Type B pancreatic cell (in vitro differentiated cells): Measurements from ENCODE around the gene AFF2. TPM values are rescaled to one million over a fixed set of nuclear protein-coding genes. Genes with fewer than 3 reads are reported as not detected.

Source experiments
- DNase-seq: peaks from one replicate; pipeline ENCODE4 v3.0.0; 2021; ENCODE audit warnings: mixed read lengths; ENCODE audit not compliant: unreplicated experiment; ENCODE audit errors: extremely low spot score
- H3K27ac Mint-ChIP-seq: 2 replicates; pipeline ENCODE4 v1.8.0; 2021; ENCODE audit warnings: mild to moderate bottlenecking, mixed read lengths
- H3K27me3 Mint-ChIP-seq: 2 replicates; pipeline ENCODE4 v1.8.0; 2021; ENCODE audit warnings: mixed read lengths
- H3K36me3 Mint-ChIP-seq: 2 replicates; pipeline ENCODE4 v1.8.0; 2021; ENCODE audit warnings: mixed read lengths
- H3K4me1 Mint-ChIP-seq: one replicate; pipeline ENCODE4 v1.8.0; 2021; ENCODE audit warnings: mixed read lengths; ENCODE audit not compliant: unreplicated experiment
- H3K4me3 Mint-ChIP-seq: 2 replicates; pipeline ENCODE4 v1.8.0; 2021; ENCODE audit warnings: mild to moderate bottlenecking, mixed read lengths
- H3K9me3 Mint-ChIP-seq: 2 replicates; pipeline ENCODE4 v1.8.0; 2021; ENCODE audit warnings: mixed read lengths
- total RNA-seq: library from RNA; stranded (reverse); gene quantifications from 2 replicates; pipeline ENCODE4 v1.2.1, GENCODE V29; 2021; ENCODE audit warnings: low replicate concordance
- TF ChIP-seq, protein P1 (sequence below): fragments of 200-600 bp; sonication (generic); conservative IDR thresholded peaks from 2 replicates; pipeline ENCODE4 v1.5.0; 2021; ENCODE audit warnings: antibody characterized with exemption, mild to moderate bottlenecking

The AFF2 gene
- total RNA-seq, 1 donor from 2014 or later: 21.3 TPM

DNA sequence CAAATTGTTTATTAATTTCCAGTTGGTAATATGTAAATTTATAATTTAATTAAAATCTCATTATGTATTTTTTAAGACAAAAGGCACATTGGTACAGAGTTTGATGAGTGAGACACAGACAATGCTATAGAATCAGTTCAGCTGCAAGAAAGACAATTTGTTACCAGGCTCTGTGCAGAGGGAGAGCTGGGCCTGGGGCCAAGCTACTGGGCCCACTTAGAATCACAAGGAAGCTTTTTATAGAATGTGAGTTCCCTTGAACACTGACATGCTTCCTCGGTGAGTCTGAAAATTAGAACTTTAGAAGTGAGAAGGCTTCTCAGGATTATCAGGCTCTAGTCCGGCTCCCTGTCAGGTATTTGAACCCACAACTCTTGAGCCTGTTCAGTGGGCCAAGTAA lies 129.0 kb downstream of the AFF2 start:
- no peaks in the 10 kb centered on the region for H3K9me3 Mint-ChIP-seq
- H3K4me3 Mint-ChIP-seq: no peak overlapping the region
- H3K36me3 Mint-ChIP-seq: no peaks in the 10 kb centered on the region
- TF ChIP-seq, protein P1, sequence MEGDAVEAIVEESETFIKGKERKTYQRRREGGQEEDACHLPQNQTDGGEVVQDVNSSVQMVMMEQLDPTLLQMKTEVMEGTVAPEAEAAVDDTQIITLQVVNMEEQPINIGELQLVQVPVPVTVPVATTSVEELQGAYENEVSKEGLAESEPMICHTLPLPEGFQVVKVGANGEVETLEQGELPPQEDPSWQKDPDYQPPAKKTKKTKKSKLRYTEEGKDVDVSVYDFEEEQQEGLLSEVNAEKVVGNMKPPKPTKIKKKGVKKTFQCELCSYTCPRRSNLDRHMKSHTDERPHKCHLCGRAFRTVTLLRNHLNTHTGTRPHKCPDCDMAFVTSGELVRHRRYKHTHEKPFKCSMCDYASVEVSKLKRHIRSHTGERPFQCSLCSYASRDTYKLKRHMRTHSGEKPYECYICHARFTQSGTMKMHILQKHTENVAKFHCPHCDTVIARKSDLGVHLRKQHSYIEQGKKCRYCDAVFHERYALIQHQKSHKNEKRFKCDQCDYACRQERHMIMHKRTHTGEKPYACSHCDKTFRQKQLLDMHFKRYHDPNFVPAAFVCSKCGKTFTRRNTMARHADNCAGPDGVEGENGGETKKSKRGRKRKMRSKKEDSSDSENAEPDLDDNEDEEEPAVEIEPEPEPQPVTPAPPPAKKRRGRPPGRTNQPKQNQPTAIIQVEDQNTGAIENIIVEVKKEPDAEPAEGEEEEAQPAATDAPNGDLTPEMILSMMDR: no peak
- no peaks in the 10 kb centered on the region for H3K27me3 Mint-ChIP-seq
- H3K4me1 Mint-ChIP-seq: no peaks in the 10 kb centered on the region
- no peak for DNase-seq
- no peak overlapping the region for H3K27ac Mint-ChIP-seq

DNA sequence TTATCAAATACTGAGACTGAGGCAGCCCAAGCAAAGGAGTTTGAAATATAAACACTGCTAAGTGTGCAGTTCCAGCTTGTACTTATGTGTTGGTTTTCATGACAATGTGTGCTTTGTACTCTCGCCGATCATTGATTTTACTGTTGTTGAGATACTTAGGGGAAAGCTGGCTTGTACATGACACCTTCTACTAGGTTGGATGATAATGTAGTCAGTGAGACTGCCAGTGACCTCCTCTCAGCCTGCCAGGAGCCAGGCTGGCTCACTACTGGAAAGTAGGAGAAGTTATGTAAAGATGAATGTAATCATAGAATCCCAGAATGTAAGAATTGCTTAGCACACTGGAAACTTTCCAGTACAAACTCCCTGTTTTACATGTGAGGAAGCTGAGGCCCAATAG lies 132.0 kb downstream of the AFF2 start:
- H3K9me3 Mint-ChIP-seq: no peaks in the 10 kb centered on the region
- TF ChIP-seq, protein P1: no peak
- H3K27me3 Mint-ChIP-seq: no peaks in the 10 kb centered on the region
- DNase-seq: no peak
- no peak overlapping the region for H3K27ac Mint-ChIP-seq
- H3K36me3 Mint-ChIP-seq: no peaks in the 10 kb centered on the region
- no peak overlapping the region for H3K4me3 Mint-ChIP-seq
- H3K4me1 Mint-ChIP-seq: no peaks in the 10 kb centered on the region

DNA sequence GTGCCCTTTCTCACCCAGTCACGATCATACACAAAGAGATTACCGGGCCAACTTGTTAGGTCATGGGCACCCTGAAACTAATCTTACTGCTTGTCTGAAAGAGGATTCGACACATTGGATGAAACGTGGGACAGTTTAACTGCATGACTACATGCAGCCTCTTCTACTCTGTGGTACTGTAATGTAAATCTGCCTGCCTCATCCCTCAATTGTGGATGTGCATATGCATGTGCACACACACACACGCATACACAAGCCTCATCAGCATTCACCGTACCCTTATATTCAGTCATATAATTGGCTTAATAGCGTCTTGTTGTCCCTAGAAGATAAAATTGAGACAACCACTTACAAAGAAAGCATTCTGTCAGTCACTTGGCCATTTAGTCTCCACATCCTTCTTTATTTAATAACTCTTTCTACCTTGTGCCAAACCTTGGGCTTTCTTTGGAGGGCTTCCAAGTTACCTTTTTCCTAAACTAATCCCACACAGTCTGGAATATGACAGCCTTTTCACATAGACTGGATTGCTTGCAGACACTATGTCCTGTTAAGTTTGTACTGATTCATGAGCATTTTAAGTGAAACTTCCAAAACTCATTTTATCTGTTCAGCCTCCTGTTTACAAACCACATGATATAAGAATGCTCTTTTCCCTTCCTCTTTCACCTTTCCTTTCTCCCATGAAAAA lies 132.9 kb downstream of the AFF2 start:
- H3K4me3 Mint-ChIP-seq: no peak overlapping the region
- no peak for DNase-seq
- H3K9me3 Mint-ChIP-seq: no peaks in the 10 kb centered on the region
- TF ChIP-seq, protein P1: no peak
- H3K27ac Mint-ChIP-seq: no peak overlapping the region
- no peaks in the 10 kb centered on the region for H3K36me3 Mint-ChIP-seq
- no peaks in the 10 kb centered on the region for H3K27me3 Mint-ChIP-seq
- H3K4me1 Mint-ChIP-seq: no peaks in the 10 kb centered on the region

DNA sequence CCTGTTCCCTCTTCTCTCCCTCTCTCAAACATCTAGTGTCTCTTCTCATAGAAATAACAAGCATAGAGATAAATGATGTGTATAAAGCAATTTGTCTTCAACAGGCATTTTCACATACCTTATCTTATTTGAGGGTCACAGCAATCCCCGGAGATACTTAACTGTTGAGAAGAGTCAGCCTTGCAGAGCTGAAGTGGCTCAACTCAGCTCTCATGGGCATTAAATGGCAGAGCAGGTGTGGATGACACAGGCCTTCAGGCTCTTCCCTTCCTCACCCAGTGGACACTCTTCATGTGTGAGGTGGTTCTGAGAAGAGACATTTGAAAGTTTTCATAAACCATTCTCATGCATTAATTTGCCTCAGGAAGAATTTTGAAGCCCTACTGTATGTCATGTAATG lies 134.2 kb downstream of the AFF2 start:
- Mint-ChIP-seq H3K4me3 (no peak overlapping the region), H3K27me3 (no peaks in the 10 kb centered on the region), H3K27ac (no peak overlapping the region), H3K9me3 (no peaks in the 10 kb centered on the region), H3K4me1 (no peaks in the 10 kb centered on the region), H3K36me3 (no peaks in the 10 kb centered on the region)
- TF ChIP-seq, protein P1: no peak
- DNase-seq: no peak

DNA sequence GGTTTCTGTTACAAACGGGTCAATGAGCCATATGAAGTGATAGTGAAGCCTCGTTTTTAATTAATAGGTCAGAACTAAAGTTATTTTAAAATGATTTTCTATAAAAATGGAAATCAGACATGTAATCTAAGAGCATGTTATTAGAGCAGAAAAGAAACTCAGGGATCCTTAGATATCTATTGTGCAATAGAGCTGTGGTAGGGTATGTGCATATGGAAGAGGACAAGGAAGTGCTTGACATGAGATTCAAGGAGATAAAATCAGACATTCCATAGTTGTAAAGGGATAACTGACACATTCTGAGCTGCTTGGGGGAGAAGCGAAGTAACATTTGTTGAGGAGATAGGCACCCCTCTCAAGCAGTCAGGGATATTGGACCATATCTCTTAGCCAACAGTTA lies 143.0 kb downstream of the AFF2 start:
- Mint-ChIP-seq H3K4me3 (no peak overlapping the region), H3K27me3 (no peaks in the 10 kb centered on the region), H3K9me3 (peaks cover 4% of the 10 kb centered on the region), H3K27ac (no peak overlapping the region), H3K4me1 (no peaks in the 10 kb centered on the region), H3K36me3 (peaks cover 3% of the 10 kb centered on the region)
- TF ChIP-seq, protein P1: no peak
- DNase-seq: no peak

DNA sequence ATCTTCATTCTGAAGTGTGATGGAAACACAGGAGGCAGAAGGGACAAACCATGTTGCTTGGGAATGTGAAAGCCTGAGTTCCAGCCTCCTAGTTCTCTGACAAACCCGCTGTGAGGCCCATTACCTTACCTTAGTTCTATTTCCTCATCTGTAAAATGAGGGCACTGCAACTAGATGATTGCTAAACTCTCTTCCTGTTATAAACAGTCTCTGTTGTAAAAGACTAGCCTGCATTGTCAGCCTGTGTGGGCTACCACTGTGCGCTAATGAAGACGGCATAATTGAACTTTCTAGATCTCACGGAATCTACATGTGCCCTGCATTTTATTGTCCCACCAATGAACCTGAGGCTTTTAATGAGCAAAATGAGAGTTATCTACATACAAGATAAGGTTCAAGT lies 147.2 kb downstream of the AFF2 start:
- DNase-seq: no peak
- Mint-ChIP-seq H3K4me1 (no peaks in the 10 kb centered on the region), H3K9me3 (peaks cover 4% of the 10 kb centered on the region), H3K4me3 (no peak overlapping the region), H3K27ac (no peak overlapping the region), H3K36me3 (peaks cover 3% of the 10 kb centered on the region), H3K27me3 (no peaks in the 10 kb centered on the region)
- TF ChIP-seq, protein P1: no peak
